ENCODE results near the gene B3GALT2.
A peak's percentile ranks its signal among the peaks of the same experiment; 100 is the strongest.

The B3GALT2 gene

DNA sequence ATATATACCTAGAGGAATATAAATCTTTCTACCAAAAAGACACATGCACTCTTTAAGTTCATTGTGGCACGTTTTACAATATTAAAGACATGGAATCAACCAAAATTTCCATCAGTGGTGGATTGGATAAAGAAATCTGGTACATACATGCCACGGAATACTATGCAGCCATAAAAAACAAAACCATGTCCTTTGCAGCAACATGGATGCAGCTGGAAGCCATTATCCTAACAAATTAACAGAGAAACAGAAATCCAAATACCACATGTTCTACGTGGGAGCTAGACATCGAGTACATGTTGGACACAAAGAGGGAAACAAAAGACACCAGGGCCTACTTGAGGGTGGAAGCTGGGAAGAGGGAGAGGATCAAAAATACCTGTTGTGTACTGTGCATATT, 33.0 kb upstream of the B3GALT2 start:
- no peak for DNase-seq
- in situ Hi-C loops (cut with HindIII; ENCODE audit: low pct_ligation_motif_present, low sequenced_read_pairs): no loop called here
- no peak overlapping the region for H3K27ac ChIP-seq
- no peaks in the 10 kb centered on the region for H3K27me3 ChIP-seq (replicated peaks)
- H3K36me3 ChIP-seq (replicated peaks): peaks cover 13% of the 10 kb centered on the region
- TF ChIP-seq, protein P1, sequence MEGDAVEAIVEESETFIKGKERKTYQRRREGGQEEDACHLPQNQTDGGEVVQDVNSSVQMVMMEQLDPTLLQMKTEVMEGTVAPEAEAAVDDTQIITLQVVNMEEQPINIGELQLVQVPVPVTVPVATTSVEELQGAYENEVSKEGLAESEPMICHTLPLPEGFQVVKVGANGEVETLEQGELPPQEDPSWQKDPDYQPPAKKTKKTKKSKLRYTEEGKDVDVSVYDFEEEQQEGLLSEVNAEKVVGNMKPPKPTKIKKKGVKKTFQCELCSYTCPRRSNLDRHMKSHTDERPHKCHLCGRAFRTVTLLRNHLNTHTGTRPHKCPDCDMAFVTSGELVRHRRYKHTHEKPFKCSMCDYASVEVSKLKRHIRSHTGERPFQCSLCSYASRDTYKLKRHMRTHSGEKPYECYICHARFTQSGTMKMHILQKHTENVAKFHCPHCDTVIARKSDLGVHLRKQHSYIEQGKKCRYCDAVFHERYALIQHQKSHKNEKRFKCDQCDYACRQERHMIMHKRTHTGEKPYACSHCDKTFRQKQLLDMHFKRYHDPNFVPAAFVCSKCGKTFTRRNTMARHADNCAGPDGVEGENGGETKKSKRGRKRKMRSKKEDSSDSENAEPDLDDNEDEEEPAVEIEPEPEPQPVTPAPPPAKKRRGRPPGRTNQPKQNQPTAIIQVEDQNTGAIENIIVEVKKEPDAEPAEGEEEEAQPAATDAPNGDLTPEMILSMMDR (IDR thresholded peaks at IDR 0.05; ENCODE audit: low read depth, low read length, missing control alignments): no peak
- no peak overlapping the region for H3K4me3 ChIP-seq (ENCODE audit: low read depth, low read length)

DNA sequence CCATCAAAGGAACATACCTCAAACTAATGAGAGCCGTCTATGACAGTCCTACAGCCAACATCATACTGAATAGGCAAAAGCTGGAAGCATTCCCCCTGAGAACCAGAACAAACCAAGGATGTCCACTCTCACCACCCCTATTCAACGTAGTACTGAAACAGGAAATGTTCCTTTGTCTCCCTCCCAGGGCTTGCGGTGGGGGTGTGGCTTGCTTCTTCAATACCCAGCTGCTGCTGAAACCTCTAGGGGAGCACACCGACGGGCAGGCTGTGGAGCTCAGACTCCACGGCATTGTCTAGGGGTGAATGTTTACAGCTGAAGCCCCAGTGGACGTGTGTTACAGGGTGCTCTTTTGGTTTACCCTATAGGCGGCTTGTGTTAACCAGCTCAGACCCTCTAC, 30.5 kb upstream of the B3GALT2 start:
- H3K27me3 ChIP-seq (replicated peaks): no peaks in the 10 kb centered on the region
- H3K4me3 ChIP-seq (ENCODE audit: low read depth, low read length): no peak overlapping the region
- in situ Hi-C loops (cut with HindIII; ENCODE audit: low pct_ligation_motif_present, low sequenced_read_pairs): no loop called here
- peaks cover 16% of the 10 kb centered on the region for H3K36me3 ChIP-seq (replicated peaks)
- no peak overlapping the region for H3K27ac ChIP-seq
- DNase-seq: no peak
- TF ChIP-seq, protein P1 (IDR thresholded peaks at IDR 0.05; ENCODE audit: low read depth, low read length, missing control alignments): no peak

DNA sequence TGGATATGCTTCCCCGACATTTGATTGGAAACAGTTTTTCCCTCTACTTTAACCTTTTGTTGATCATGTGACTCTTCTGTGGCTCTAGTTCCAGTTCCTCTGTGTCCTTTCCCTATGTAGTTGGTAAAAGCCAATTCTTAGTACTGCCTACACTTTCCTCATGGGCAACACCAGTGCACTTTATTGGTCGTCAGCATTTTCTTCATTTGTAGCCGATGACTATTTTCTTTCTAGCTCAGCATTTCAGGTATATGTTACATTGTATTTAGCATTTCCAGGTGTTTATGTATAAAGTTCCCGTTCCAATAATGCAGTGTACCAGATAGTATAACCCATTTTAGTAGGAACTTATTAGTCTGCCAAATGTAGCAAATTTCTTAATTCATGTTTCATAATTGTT, 27.6 kb upstream of the B3GALT2 start:
- no peak overlapping the region for H3K27ac ChIP-seq
- H3K27me3 ChIP-seq (replicated peaks): no peaks in the 10 kb centered on the region
- in situ Hi-C loops (cut with HindIII; ENCODE audit: low pct_ligation_motif_present, low sequenced_read_pairs): no loop called here
- TF ChIP-seq, protein P1 (IDR thresholded peaks at IDR 0.05; ENCODE audit: low read depth, low read length, missing control alignments): no peak
- H3K36me3 ChIP-seq (replicated peaks): peaks cover 13% of the 10 kb centered on the region
- H3K4me3 ChIP-seq (ENCODE audit: low read depth, low read length): no peak overlapping the region
- no peak for DNase-seq

DNA sequence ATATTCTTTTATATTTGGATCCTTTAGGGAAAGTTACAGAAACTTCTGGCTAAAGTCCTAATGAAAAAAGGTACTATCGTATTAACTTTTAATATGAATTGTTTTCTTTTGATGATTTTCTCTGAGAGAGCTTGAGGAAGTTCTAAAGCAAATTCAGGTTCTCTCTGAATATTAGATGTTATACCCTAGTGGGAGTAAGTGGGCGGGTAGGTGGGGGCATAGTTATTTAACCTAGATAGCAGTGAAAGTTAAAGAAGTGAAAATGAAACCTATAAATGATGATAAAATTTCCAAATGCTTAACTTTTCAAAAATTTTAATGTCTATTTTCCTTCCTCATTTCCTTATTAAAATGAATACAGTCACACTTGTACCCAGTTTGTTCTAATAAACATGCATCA, 26.2 kb upstream of the B3GALT2 start:
- DNase-seq: no peak
- H3K27me3 ChIP-seq (replicated peaks): no peaks in the 10 kb centered on the region
- no peak overlapping the region for H3K4me3 ChIP-seq (ENCODE audit: low read depth, low read length)
- H3K27ac ChIP-seq: peak overlapping the region; percentile 81
- in situ Hi-C loops (cut with HindIII; ENCODE audit: low pct_ligation_motif_present, low sequenced_read_pairs): no loop called here
- TF ChIP-seq, protein P1 (IDR thresholded peaks at IDR 0.05; ENCODE audit: low read depth, low read length, missing control alignments): no peak
- H3K36me3 ChIP-seq (replicated peaks): peaks cover 9% of the 10 kb centered on the region

DNA sequence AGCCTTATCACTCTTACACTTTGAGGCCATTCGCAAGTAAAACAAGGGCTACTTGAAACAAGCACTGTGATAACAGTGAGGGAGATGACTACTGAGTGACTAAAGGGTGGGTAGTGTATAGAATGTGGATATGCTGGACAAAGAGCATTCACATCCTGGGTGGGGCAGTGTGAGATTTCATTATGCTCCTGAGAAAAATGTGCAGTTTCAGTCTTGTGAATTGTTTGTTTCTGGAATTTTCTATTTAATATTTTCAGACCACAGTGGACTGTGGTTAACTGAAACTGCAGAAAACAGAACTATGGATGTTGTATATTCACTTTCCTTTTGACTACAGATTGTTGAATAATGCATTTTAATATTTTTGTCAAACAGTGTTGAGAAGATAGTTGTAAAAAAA, 25.1 kb upstream of the B3GALT2 start:
- Histone ChIP-seq H3K27ac (peak overlapping the region; percentile 81), H3K4me3 (ENCODE audit: low read depth, low read length) (no peak overlapping the region), H3K27me3 (replicated peaks) (no peaks in the 10 kb centered on the region), H3K36me3 (replicated peaks) (peaks cover 4% of the 10 kb centered on the region)
- peak; percentile 88 for DNase-seq
- TF ChIP-seq, protein P1 (IDR thresholded peaks at IDR 0.05; ENCODE audit: low read depth, low read length, missing control alignments): no peak
- in situ Hi-C loops (cut with HindIII; ENCODE audit: low pct_ligation_motif_present, low sequenced_read_pairs): no loop called here

DNA sequence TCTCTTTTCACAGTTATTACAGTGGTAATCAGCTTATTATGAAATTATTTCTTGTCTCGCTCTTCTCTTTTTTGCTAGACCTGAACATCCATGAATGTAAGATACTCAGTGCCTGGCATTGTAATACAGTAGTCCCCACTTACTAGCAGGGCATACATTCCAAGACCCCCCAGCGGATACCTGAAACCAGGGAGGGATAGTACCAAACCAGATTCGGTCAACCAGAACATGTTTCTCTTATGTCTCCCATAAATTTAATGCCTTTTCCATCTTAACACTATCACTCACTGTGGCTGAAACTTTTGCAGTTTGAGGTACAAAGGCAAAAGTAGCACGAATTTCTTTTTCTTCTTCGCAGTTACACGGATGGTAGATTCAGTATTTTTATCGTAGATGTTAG, 24.6 kb upstream of the B3GALT2 start:
- Histone ChIP-seq H3K36me3 (replicated peaks) (peaks cover 4% of the 10 kb centered on the region), H3K27ac (peak overlapping the region; percentile 81)
- TF ChIP-seq, protein P1 (IDR thresholded peaks at IDR 0.05; ENCODE audit: low read depth, low read length, missing control alignments): no peak

More for the DNA sequence above, 24.6 kb upstream of the B3GALT2 start:
- no peak for DNase-seq
- in situ Hi-C loops (cut with HindIII; ENCODE audit: low pct_ligation_motif_present, low sequenced_read_pairs): no loop called here
- Histone ChIP-seq H3K27me3 (replicated peaks) (no peaks in the 10 kb centered on the region), H3K4me3 (ENCODE audit: low read depth, low read length) (no peak overlapping the region)
